Measurements from ENCODE around the gene WWOX. TPM values are rescaled to one million over a fixed set of nuclear protein-coding genes. Genes with fewer than 3 reads are reported as not detected.

Gene WWOX
- total and polyA plus RNA-seq, 2 donors (not counting 3 experiments of a cell fraction or from before 2014, with no cell fraction given), result 6.2 to 12.5 TPM

GRCh38 chr16:78731785-78732184, 632.3 kb downstream of the WWOX start:
- CTCF ChIA-PET, result no interaction called here
- Histone ChIP-seq H3K9ac (replicated peaks; ENCODE audit: extremely low read depth, insufficient read depth, low read length) (no peak overlapping the region), H2AFZ (ENCODE audit: low read depth, low read length) (no peak overlapping the region), H3K9me3 (replicated peaks; ENCODE audit: control insufficient read depth, insufficient read depth, low read length) (peaks cover 5% of the 10 kb centered on the region), H3K27ac (ENCODE audit: insufficient read depth, low read depth, low read length) (no peak overlapping the region), H3K4me1 (ENCODE audit: control insufficient read depth, extremely low read depth, insufficient read depth, low read length) (no peaks in the 10 kb centered on the region), H3K27me3 (ENCODE audit: control insufficient read depth in 2 of 2, insufficient read depth in 2 of 2, low read length in 2 of 2) (no peaks in the 10 kb centered on the region), H3K4me2 (ENCODE audit: insufficient read depth, low read length) (no peak overlapping the region), H3K4me3 (replicated peaks in 1 of 3; ENCODE audit: insufficient read depth in 1 of 3, low read depth in 1 of 3, low read length in 3 of 3) (no peak overlapping the region), H3K79me2 (ENCODE audit: control insufficient read depth, insufficient read depth, low read length) (no peaks in the 10 kb centered on the region), H4K20me1 (replicated peaks; ENCODE audit: control insufficient read depth, extremely low read depth, insufficient read depth, low read length) (no peaks in the 10 kb centered on the region), H3K36me3 (ENCODE audit: control insufficient read depth in 2 of 2, extremely low read depth in 1 of 2, insufficient read depth in 2 of 2, low read length in 2 of 2) (no peaks in the 10 kb centered on the region), H3K9me1 (replicated peaks; ENCODE audit: control insufficient read depth, extremely low read depth, insufficient read depth, low read length) (no peaks in the 10 kb centered on the region)
- TF ChIP-seq EZH2 (IDR thresholded peaks at IDR 0.05; ENCODE audit: borderline replicate concordance, low read depth, low read length, severe bottlenecking), result no peak
- POLR2A ChIA-PET, result no interaction called here
- no TSS peak for BruUV-seq (replicated peaks)
- no peak for DNase-seq (ENCODE audit: low read depth, low spot score)
- dilution Hi-C loops (cut with MboI; ENCODE audit: extremely low pct_ligation_motif_present, low sequenced_read_pairs) (no loop called here), intact Hi-C loops (cut with micrococcal nuclease) (no loop called here)
- FAIRE-seq, result no peak

GRCh38 chr16:78732696-78733095, 633.2 kb downstream of the WWOX start:
- Histone ChIP-seq H3K79me2 (ENCODE audit: control insufficient read depth, insufficient read depth, low read length) (no peaks in the 10 kb centered on the region), H3K4me3 (replicated peaks in 1 of 3; ENCODE audit: insufficient read depth in 1 of 3, low read depth in 1 of 3, low read length in 3 of 3) (no peak overlapping the region), H3K4me1 (ENCODE audit: control insufficient read depth, extremely low read depth, insufficient read depth, low read length) (no peaks in the 10 kb centered on the region), H3K36me3 (ENCODE audit: control insufficient read depth in 2 of 2, extremely low read depth in 1 of 2, insufficient read depth in 2 of 2, low read length in 2 of 2) (no peaks in the 10 kb centered on the region), H3K9me1 (replicated peaks; ENCODE audit: control insufficient read depth, extremely low read depth, insufficient read depth, low read length) (no peaks in the 10 kb centered on the region), H4K20me1 (replicated peaks; ENCODE audit: control insufficient read depth, extremely low read depth, insufficient read depth, low read length) (no peaks in the 10 kb centered on the region), H3K9me3 (replicated peaks; ENCODE audit: control insufficient read depth, insufficient read depth, low read length) (peaks cover 5% of the 10 kb centered on the region), H3K27ac (ENCODE audit: insufficient read depth, low read depth, low read length) (no peak overlapping the region), H3K4me2 (ENCODE audit: insufficient read depth, low read length) (no peak overlapping the region), H3K9ac (replicated peaks; ENCODE audit: extremely low read depth, insufficient read depth, low read length) (no peak overlapping the region), H2AFZ (ENCODE audit: low read depth, low read length) (no peak overlapping the region), H3K27me3 (ENCODE audit: control insufficient read depth in 2 of 2, insufficient read depth in 2 of 2, low read length in 2 of 2) (no peaks in the 10 kb centered on the region)
- no peak for TF ChIP-seq CTCF (IDR thresholded peaks at IDR 0.05; ENCODE audit: extremely low read depth in 1 of 2, insufficient read depth in 1 of 2, low read depth in 1 of 2, low read length in 2 of 2)
- TF ChIP-seq GATA2 (IDR thresholded peaks at IDR 0.05; ENCODE audit: insufficient read depth, insufficient read length, low read depth, low read length), result no peak
- no peak for TF ChIP-seq POLR2A (IDR thresholded peaks at IDR 0.05; ENCODE audit: low read depth, low read length)
- TF ChIP-seq FOS (IDR thresholded peaks at IDR 0.05; ENCODE audit: borderline replicate concordance, insufficient read depth, low read length), result no peak
- no peak for FAIRE-seq
- dilution Hi-C loops (cut with MboI; ENCODE audit: extremely low pct_ligation_motif_present, low sequenced_read_pairs), result no loop called here
- no TSS peak for BruUV-seq (replicated peaks)
- POLR2A ChIA-PET, result no interaction called here
- intact Hi-C loops (cut with micrococcal nuclease), result no loop called here
- no peak for DNase-seq (ENCODE audit: low read depth, low spot score)
- CTCF ChIA-PET, result no interaction called here
